Adrenal gland (tissue), 5 donors: ENCODE measurements around the gene ASB6.

ENCODE experiments used
- CTCF ChIP-seq, 6 experiments: fragments of 450-650 bp in 4 of 6; fragments of 200-600 bp in 2 of 6; sonication (generic) in 1 of 6; IDR thresholded peaks; 1 replicate in 5 of 6; 2 replicates in 1 of 6; pipeline versions ENCODE4 v1.5.1 to v1.8.0; 2016 to 2021; ENCODE audit warnings: antibody characterized with exemption in 6 of 6, mild to moderate bottlenecking in 2 of 6, moderate library complexity in 1 of 6
- POLR2A ChIP-seq, 2 donors: fragments of 450-650 bp; IDR thresholded peaks; one replicate each; pipeline ENCODE4 v1.6.1; 2017; ENCODE audit warnings: antibody characterized with exemption in 2 of 2, mild to moderate bottlenecking in 2 of 2, moderate library complexity in 1 of 2
- donor health status: DM: no; HTN: no; CAD: no.

GRCh38 chr9:129607027-129607387, 34.9 kb downstream of the ASB6 start:
- TF ChIP-seq CTCF (IDR thresholded peaks at IDR 0.05), result no peak
- TF ChIP-seq POLR2A (IDR thresholded peaks at IDR 0.05), result no peak
